Endodermal cell (in vitro differentiated cells): ENCODE measurements around the gene AKAP13. TPM values are rescaled to one million over a fixed set of nuclear protein-coding genes. Genes with fewer than 3 reads are reported as not detected.

Experiments used
- DNase-seq: peaks from one replicate; pipeline ENCODE4 v3.0.0-alpha.2; 2017
- H3K27ac ChIP-seq: 2 replicates; pipeline ENCODE4 v1.5.1; 2013; ENCODE audit warnings: mild to moderate bottlenecking, low read depth, low read length, moderate library complexity
- H3K27me3 ChIP-seq: 2 replicates; pipeline ENCODE4 v1.6.1; 2013; ENCODE audit warnings: mild to moderate bottlenecking, low read length, moderate library complexity; ENCODE audit not compliant: insufficient read depth, control insufficient read depth, poor library complexity, severe bottlenecking
- H3K36me3 ChIP-seq: 2 replicates; pipeline ENCODE4 v1.7.0; 2013; ENCODE audit warnings: mild to moderate bottlenecking, low read length, moderate library complexity; ENCODE audit not compliant: control insufficient read depth, insufficient read depth
- H3K4me1 ChIP-seq: one replicate; pipeline ENCODE4 v1.7.0; 2013; ENCODE audit warnings: low read length; ENCODE audit not compliant: control insufficient read depth, insufficient read depth
- H3K4me3 ChIP-seq: 2 replicates; pipeline ENCODE4 v1.5.1; 2013; ENCODE audit warnings: mild to moderate bottlenecking, low read length, moderate library complexity
- H3K9ac ChIP-seq: 2 replicates; pipeline ENCODE4 v1.6.1; 2013; ENCODE audit warnings: mild to moderate bottlenecking, low read length, moderate library complexity; ENCODE audit not compliant: poor library complexity, severe bottlenecking; ENCODE audit errors: extremely low read depth
- H3K9me3 ChIP-seq: 2 replicates; pipeline ENCODE4 v1.6.1; 2013; ENCODE audit warnings: mild to moderate bottlenecking, low read length, moderate library complexity; ENCODE audit not compliant: control insufficient read depth
- H3K27ac Mint-ChIP-seq: 2 replicates; pipeline ENCODE4 v1.8.0; 2020; ENCODE audit warnings: mixed read lengths
- H3K27me3 Mint-ChIP-seq: 2 replicates; pipeline ENCODE4 v1.8.0; 2021; ENCODE audit warnings: mild to moderate bottlenecking, mixed read lengths; ENCODE audit not compliant: insufficient read depth
- H3K36me3 Mint-ChIP-seq: 2 replicates; pipeline ENCODE4 v1.8.0; 2020; ENCODE audit warnings: low read depth, mixed read lengths
- H3K4me1 Mint-ChIP-seq: 2 replicates; pipeline ENCODE4 v1.8.0; 2020; ENCODE audit warnings: mixed read lengths
- H3K4me3 Mint-ChIP-seq: 2 replicates; pipeline ENCODE4 v1.8.0; 2020; ENCODE audit warnings: mild to moderate bottlenecking, moderate library complexity, mixed read lengths
- H3K9me3 Mint-ChIP-seq: 2 replicates; pipeline ENCODE4 v1.8.0; 2020; ENCODE audit warnings: mild to moderate bottlenecking, mixed read lengths
- WGBS, 2 experiments: methylation state at CpG; one replicate each; pipeline versions ENCODE4 v1.1.5 to v1.1.7; 2013; ENCODE audit warnings: missing lambda C conversion rate in 2 of 2, mixed read lengths in 1 of 2; ENCODE audit not compliant: insufficient coverage in 1 of 2, insufficient read length in 1 of 2; 5-methylcytosine and 5-hydroxymethylcytosine counted together
- total RNA-seq, 2 donors: library from RNA; stranded (reverse); fragmentation: NEBNext Ultra II Directional in 1 of 2; extraction: Animal tissue kit (Norgen Biotek cat#: 25700) in 1 of 2; gene quantifications; 2 replicates in 1 of 2; 3 replicates in 1 of 2; pipeline ENCODE4 v1.2.1, GENCODE V29; 2021
- TF ChIP-seq, protein P1 (sequence below): fragments of 200-600 bp; sonication (generic); conservative IDR thresholded peaks from 2 replicates; pipeline ENCODE4 v1.5.0; 2021; ENCODE audit warnings: antibody characterized with exemption, mild to moderate bottlenecking

Gene AKAP13
- total RNA-seq, 2 donors from 2014 or later = 115 to 131 TPM

- Histone ChIP-seq H3K27me3 (no peaks in the 10 kb centered on the region), H3K36me3 (peaks cover 86% of the 10 kb centered on the region), H3K4me1 (no peaks in the 10 kb centered on the region), H3K9me3 (peaks cover 23% of the 10 kb centered on the region), H3K9ac (no peak overlapping the region), H3K27ac (no peak overlapping the region), H3K4me3 (no peak overlapping the region)
- Mint-ChIP-seq H3K9me3 (peaks cover 9% of the 10 kb centered on the region), H3K36me3 (peaks cover 37% of the 10 kb centered on the region), H3K27ac (peak overlapping the region; percentile 15), H3K4me3 (no peak overlapping the region), H3K27me3 (no peaks in the 10 kb centered on the region), H3K4me1 (peaks cover 23% of the 10 kb centered on the region)
- 95 to 97% methylated on average over 4 to 7 of the region's 7 CpGs for WGBS, 2 experiments
- TF ChIP-seq, protein P1, sequence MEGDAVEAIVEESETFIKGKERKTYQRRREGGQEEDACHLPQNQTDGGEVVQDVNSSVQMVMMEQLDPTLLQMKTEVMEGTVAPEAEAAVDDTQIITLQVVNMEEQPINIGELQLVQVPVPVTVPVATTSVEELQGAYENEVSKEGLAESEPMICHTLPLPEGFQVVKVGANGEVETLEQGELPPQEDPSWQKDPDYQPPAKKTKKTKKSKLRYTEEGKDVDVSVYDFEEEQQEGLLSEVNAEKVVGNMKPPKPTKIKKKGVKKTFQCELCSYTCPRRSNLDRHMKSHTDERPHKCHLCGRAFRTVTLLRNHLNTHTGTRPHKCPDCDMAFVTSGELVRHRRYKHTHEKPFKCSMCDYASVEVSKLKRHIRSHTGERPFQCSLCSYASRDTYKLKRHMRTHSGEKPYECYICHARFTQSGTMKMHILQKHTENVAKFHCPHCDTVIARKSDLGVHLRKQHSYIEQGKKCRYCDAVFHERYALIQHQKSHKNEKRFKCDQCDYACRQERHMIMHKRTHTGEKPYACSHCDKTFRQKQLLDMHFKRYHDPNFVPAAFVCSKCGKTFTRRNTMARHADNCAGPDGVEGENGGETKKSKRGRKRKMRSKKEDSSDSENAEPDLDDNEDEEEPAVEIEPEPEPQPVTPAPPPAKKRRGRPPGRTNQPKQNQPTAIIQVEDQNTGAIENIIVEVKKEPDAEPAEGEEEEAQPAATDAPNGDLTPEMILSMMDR = no peak
- DNase-seq = no peak
Observed at GRCh38 chr15:85554852-85555521, 174.6 kb downstream of the AKAP13 start.

- Mint-ChIP-seq H3K9me3 (peaks cover 9% of the 10 kb centered on the region), H3K4me1 (peaks cover 23% of the 10 kb centered on the region), H3K36me3 (peaks cover 34% of the 10 kb centered on the region), H3K27me3 (no peaks in the 10 kb centered on the region), H3K4me3 (no peak overlapping the region), H3K27ac (no peak overlapping the region)
- no peaks in the 10 kb centered on the region for H3K27me3 ChIP-seq
- no peak overlapping the region for H3K9ac ChIP-seq
- no peak overlapping the region for H3K4me3 ChIP-seq
- H3K27ac ChIP-seq = no peak overlapping the region
- TF ChIP-seq, protein P1 = no peak
- no peak for DNase-seq
- peaks cover 82% of the 10 kb centered on the region for H3K36me3 ChIP-seq
- H3K4me1 ChIP-seq = no peaks in the 10 kb centered on the region
- 97 to 100% methylated on average over 2 to 5 of the region's 5 CpGs for WGBS, 2 experiments
- peaks cover 23% of the 10 kb centered on the region for H3K9me3 ChIP-seq
Observed at GRCh38 chr15:85555875-85556617, 175.6 kb downstream of the AKAP13 start.

DNA sequence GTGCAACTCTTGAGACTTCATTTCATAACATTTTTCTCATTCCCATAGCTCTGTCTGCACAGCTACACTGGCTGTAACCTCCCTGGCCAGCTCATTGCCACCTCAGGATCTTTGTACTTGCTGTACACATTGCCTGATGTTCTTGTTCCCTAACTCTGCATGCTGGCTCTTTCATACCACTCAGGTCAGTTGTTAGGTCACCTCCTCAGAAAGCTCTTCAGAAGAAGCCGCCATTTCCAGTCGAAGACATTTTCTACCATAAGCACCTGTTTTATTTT is 176.2 kb downstream of the AKAP13 start:
- no peaks in the 10 kb centered on the region for H3K27me3 ChIP-seq
- H3K27ac ChIP-seq = no peak overlapping the region
- H3K36me3 Mint-ChIP-seq = peaks cover 34% of the 10 kb centered on the region
- TF ChIP-seq, protein P1 = no peak
- no peaks in the 10 kb centered on the region for H3K27me3 Mint-ChIP-seq
- H3K27ac Mint-ChIP-seq = no peak overlapping the region
- no peak overlapping the region for H3K4me3 ChIP-seq
- H3K9ac ChIP-seq = no peak overlapping the region
- H3K9me3 ChIP-seq = peaks cover 23% of the 10 kb centered on the region
- WGBS, 2 experiments = 100% methylated on average over 2 of the region's 2 CpGs; no CpG with 5 or more reads in 1 of the 2 experiments
- no peak for DNase-seq
- peaks cover 23% of the 10 kb centered on the region for H3K4me1 Mint-ChIP-seq
- H3K4me1 ChIP-seq = no peaks in the 10 kb centered on the region
- peaks cover 81% of the 10 kb centered on the region for H3K36me3 ChIP-seq
- H3K4me3 Mint-ChIP-seq = no peak overlapping the region
- H3K9me3 Mint-ChIP-seq = peaks cover 9% of the 10 kb centered on the region
